PC-9 (cell line): ENCODE measurements around the gene PDE6D.

ENCODE experiments used
- EZH2 ChIP-seq: fragments of 200-600 bp; sonication (generic); IDR thresholded peaks from 2 replicates; pipeline ENCODE4 v1.8.0; 2017; ENCODE audit warnings: antibody characterized with exemption, low read depth
- TF ChIP-seq, protein P1 (sequence below): fragments of 200-600 bp; sonication (generic); conservative IDR thresholded peaks from 2 replicates; pipeline ENCODE4 v1.6.1; 2017; ENCODE audit warnings: mixed run types, antibody characterized with exemption, mild to moderate bottlenecking, moderate library complexity

DNA sequence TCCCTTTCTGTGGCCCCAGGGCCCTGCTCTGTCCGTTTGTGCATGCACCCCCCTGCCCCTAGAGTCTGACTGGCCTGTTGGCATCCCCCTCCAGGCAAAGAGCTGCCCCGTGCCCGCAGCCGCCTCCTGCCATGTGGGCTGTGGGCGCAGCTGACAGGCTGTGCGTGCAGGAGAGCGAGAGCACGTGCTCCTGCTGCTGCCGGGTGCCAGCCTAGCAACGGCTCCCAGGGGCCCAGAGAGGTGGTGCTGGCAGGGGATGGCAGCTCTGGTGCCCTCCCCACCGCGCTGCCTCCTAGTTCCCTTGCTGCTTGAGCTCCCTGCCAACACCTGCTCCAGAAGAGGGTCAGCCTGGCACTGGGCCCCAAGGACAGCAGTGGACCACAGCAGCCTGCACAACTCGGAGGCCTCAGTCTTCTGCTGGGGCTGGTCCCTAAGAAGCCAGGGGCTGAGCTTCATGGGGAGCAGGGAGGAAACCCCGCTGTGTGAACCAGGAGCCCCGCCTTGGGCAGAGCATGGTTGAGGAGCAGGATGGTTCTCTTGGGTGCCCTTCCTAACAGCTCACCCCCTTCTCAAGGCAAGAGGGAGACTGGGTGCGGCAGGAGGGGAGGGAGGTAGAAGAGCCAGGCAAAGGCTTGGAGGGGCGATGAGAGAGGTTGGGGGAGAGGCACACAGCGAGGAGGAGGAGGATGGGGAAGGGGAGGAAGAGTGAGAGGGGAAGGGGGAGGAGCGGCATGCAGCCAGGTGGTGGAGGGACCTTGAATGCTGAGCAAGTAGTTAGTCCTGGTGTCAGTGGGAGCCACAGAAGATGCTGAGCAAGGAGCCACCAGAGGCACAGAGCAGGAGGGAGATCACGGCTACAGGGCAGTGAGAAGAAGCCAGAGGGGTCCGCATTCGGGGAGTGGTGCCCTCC, 96.5 kb downstream of the PDE6D start:
- TF ChIP-seq, protein P1, sequence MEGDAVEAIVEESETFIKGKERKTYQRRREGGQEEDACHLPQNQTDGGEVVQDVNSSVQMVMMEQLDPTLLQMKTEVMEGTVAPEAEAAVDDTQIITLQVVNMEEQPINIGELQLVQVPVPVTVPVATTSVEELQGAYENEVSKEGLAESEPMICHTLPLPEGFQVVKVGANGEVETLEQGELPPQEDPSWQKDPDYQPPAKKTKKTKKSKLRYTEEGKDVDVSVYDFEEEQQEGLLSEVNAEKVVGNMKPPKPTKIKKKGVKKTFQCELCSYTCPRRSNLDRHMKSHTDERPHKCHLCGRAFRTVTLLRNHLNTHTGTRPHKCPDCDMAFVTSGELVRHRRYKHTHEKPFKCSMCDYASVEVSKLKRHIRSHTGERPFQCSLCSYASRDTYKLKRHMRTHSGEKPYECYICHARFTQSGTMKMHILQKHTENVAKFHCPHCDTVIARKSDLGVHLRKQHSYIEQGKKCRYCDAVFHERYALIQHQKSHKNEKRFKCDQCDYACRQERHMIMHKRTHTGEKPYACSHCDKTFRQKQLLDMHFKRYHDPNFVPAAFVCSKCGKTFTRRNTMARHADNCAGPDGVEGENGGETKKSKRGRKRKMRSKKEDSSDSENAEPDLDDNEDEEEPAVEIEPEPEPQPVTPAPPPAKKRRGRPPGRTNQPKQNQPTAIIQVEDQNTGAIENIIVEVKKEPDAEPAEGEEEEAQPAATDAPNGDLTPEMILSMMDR, result no peak
- no peak for TF ChIP-seq EZH2
